CD4-positive, alpha-beta memory T cell (primary cell): ENCODE measurements around the gene REXO5. TPM values are rescaled to one million over a fixed set of nuclear protein-coding genes. Genes with fewer than 3 reads are reported as not detected.

Source experiments
- CTCF ChIA-PET: fragments of 350-600 bp; sonication (Branson Sonifier 250); formaldehyde crosslinking; loops from one replicate; lab custom pipeline; 2021; ENCODE audit warnings: inconsistent platforms; ENCODE audit not compliant: partially characterized antibody; lab: Charles Lee
- POLR2A ChIA-PET: fragments of 350-600 bp; sonication (Branson Sonifier 250); formaldehyde crosslinking; loops from one replicate; lab custom pipeline; 2021; ENCODE audit not compliant: partially characterized antibody; lab: Charles Lee
- DNase-seq, 5 donors: peaks; one replicate each; pipeline versions ENCODE4 v3.0.0 to v3.0.0-alpha.2; 2020 to 2022; ENCODE audit warnings: mixed read lengths in 1 of 5
- H3K27ac ChIP-seq: one replicate; pipeline ENCODE4 v1.7.0; 2013; ENCODE audit warnings: low read depth, low read length
- H3K27me3 ChIP-seq: 2 replicates; pipeline ENCODE4 v1.7.0; 2013; ENCODE audit warnings: mild to moderate bottlenecking, low read length, moderate library complexity; ENCODE audit not compliant: insufficient read depth
- H3K36me3 ChIP-seq: 2 replicates; pipeline ENCODE4 v1.7.0; 2013; ENCODE audit warnings: mild to moderate bottlenecking, low read length, moderate library complexity; ENCODE audit not compliant: insufficient read depth
- H3K4me1 ChIP-seq: 2 replicates; pipeline ENCODE4 v1.7.0; 2013; ENCODE audit warnings: mild to moderate bottlenecking, low read length, moderate library complexity; ENCODE audit not compliant: insufficient read depth
- H3K4me3 ChIP-seq, 2 donors: one replicate each; pipeline ENCODE4 v1.7.0; 2013; ENCODE audit warnings: low read length in 2 of 2, mild to moderate bottlenecking in 1 of 2
- H3K9me3 ChIP-seq, 2 donors: one replicate each; pipeline ENCODE4 v1.7.0; 2013; ENCODE audit warnings: low read length in 2 of 2, control low read depth in 1 of 2; ENCODE audit not compliant: control insufficient read depth in 1 of 2
- H3K27ac Mint-ChIP-seq, 7 donors: one replicate each; pipeline ENCODE4 v1.8.0; 2020 to 2021; ENCODE audit warnings: mixed read lengths in 7 of 7, mild to moderate bottlenecking in 6 of 7, inconsistent platforms in 3 of 7, moderate library complexity in 3 of 7
- H3K27me3 Mint-ChIP-seq, 2 donors: one replicate each; pipeline ENCODE4 v1.8.0; 2020 to 2021; ENCODE audit warnings: mixed read lengths in 2 of 2
- H3K36me3 Mint-ChIP-seq, 2 donors: one replicate each; pipeline ENCODE4 v1.8.0; 2020 to 2021; ENCODE audit warnings: mixed read lengths in 2 of 2, inconsistent platforms in 1 of 2, mild to moderate bottlenecking in 1 of 2
- H3K4me1 Mint-ChIP-seq, 4 donors: one replicate each; pipeline ENCODE4 v1.8.0; 2020 to 2021; ENCODE audit warnings: mixed read lengths in 4 of 4, mild to moderate bottlenecking in 1 of 4
- H3K4me3 Mint-ChIP-seq, 8 donors: one replicate each; pipeline ENCODE4 v1.8.0; 2020 to 2021; ENCODE audit warnings: mixed read lengths in 8 of 8, mild to moderate bottlenecking in 7 of 8, moderate library complexity in 6 of 8, inconsistent platforms in 3 of 8
- H3K9me3 Mint-ChIP-seq, 8 donors: one replicate each; pipeline ENCODE4 v1.8.0; 2020 to 2021; ENCODE audit warnings: mixed read lengths in 8 of 8, mild to moderate bottlenecking in 5 of 8, inconsistent platforms in 3 of 8, moderate library complexity in 1 of 8
- intact Hi-C: fragments of 100-400 bp; cut with micrococcal nuclease; formaldehyde crosslinking; loops from one replicate; pipeline ENCODE4 v1.15.1; 2023
- polyA plus RNA-seq, 2 donors: library from polyadenylated mRNA; unstranded; fragments of 300-500 nt; fragmentation: Illumina TruSeq; gene quantifications; one replicate each; pipeline ENCODE4 v1.2.3, GENCODE V29; 2021
- total RNA-seq, 2 experiments: library from RNA; stranded (reverse); gene quantifications; one replicate each; pipeline ENCODE4 v1.2.3, GENCODE V29; 2021

Gene REXO5
- total RNA-seq (1 to 10 TPM in 1 of 2 experiments, under 1 TPM in 1; 0.53 to 1.1 TPM), polyA plus RNA-seq (under 1 TPM; 0.22 to 0.39 TPM)

DNA sequence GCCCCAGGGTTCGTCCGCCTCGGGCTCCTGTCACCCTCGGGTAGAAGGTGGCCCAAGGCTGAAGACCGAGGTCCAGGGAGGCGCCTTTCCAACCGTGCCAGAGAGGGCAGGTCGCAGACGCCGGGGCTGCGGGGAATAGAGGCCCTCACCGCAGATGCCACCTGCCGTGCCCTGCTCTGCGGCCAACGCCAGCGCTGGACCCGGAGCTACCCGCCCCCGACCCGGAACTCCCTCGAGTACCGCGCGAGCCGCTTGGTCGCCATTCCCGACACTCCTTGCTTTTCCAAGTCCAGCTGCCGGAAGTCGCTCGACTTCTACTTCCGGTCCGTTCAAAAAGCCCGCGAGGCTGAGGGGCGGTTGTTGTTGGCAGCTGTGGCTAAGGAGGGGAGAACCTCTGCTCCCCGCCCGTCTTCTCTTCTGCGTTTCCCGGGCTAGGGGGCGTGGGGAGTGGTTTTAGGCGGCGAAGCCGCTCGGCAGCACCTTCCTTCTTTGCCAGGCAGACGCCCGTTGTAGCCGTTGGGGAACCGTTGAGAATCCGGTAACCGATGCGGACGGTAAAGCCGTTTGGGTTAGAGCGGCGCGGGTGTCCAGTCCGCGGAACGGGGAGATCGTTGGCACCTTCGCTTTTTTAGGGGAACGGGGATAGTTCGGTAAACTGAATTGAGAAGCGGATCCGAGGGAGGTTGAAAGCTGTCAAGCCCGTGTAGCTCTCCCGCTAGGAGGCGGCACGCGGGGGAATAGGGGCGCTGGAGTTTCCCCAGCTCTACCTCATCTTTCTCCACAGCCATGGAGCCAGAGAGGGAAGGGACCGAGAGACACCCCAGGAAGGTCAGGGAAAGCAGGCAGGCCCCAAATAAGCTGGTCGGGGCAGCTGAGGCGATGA is at the start of gene REXO5, which contains the start of gene ERI2:
Gene REXO5 (plus strand): TSS at position 360 of the 883 bp plus-strand sequence. CDS start 427 bp downstream, at position 787.
Gene ERI2 (minus strand): TSS at position 305 of the 883 bp plus-strand sequence. CDS start 42 bp downstream, at position 263.
- Histone ChIP-seq H3K4me1 (peaks cover 10% of the 10 kb centered on the region), H3K9me3 (no peaks in the 10 kb centered on the region), H3K36me3 (no peaks in the 10 kb centered on the region), H3K27me3 (no peaks in the 10 kb centered on the region), H3K27ac (peak within 1 kb of the TSS; percentile 81), H3K4me3 (peak within 1 kb of the TSS; percentile 73 to 80)
- peak; percentile 67 to 84 (median 70) for DNase-seq
- Mint-ChIP-seq H3K4me1 (peaks cover 3 to 27% (median 16%) of the 10 kb centered on the region in 4 donors), H3K9me3 (no peaks in the 10 kb centered on the region), H3K27ac (peak within 1 kb of the TSS; percentile 93 to 98 (median 95)), H3K4me3 (peak within 1 kb of the TSS; percentile 96 to 100 (median 99)), H3K36me3 (peaks cover 0 to 5% of the 10 kb centered on the region in 2 donors), H3K27me3 (no peaks in the 10 kb centered on the region)
- ChIA-PET POLR2A (interaction anchor here (0.8 to 1.8 kb wide), 8 partner anchors 8 to 1739 kb away, joined by 3 to 16 read pairs (median 4); partner anchors contain the start of genes COQ7, DCUN1D3, LYRM1 and THUMPD1), CTCF (interaction anchor here (0.9 to 3.9 kb wide), 9 partner anchors 9 to 69 kb away, joined by 3 to 15 read pairs (median 4); no protein-coding TSS in a partner anchor)
- intact Hi-C loops = loop anchor here (1.0 to 10.0 kb wide), 4 partner anchors 38 to 98 kb away; partner anchors contain the start of genes ACSM3, DCUN1D3, LYRM1 and THUMPD1

- H3K27ac Mint-ChIP-seq = no peak overlapping the region
- ChIA-PET CTCF (no interaction called here), POLR2A (interaction anchor here (4.9 kb wide), 1 partner anchor 19 kb away, joined by 32 read pairs; the partner anchor contains the start of gene THUMPD1)
- peaks cover 20% of the 10 kb centered on the region for H3K4me1 ChIP-seq
- H3K27me3 ChIP-seq = no peaks in the 10 kb centered on the region
- peaks cover 0 to 11% (median 5%) of the 10 kb centered on the region in 8 donors for H3K9me3 Mint-ChIP-seq
- no peak for DNase-seq
- H3K9me3 ChIP-seq = no peaks in the 10 kb centered on the region
- intact Hi-C loops = loop anchor here (5.0 kb wide), 1 partner anchor 142 kb away; the partner anchor contains the start of genes DCUN1D3 and LYRM1
- no peak overlapping the region for H3K4me3 Mint-ChIP-seq
- H3K4me3 ChIP-seq = no peak overlapping the region
- no peaks in the 10 kb centered on the region for H3K36me3 ChIP-seq
- H3K27me3 Mint-ChIP-seq = no peaks in the 10 kb centered on the region
- H3K36me3 Mint-ChIP-seq = peaks cover 9 to 18% of the 10 kb centered on the region in 2 donors
- H3K27ac ChIP-seq = no peak overlapping the region
- H3K4me1 Mint-ChIP-seq = peaks cover 12 to 34% (median 24%) of the 10 kb centered on the region in 4 donors
These were observed 46.0 kb upstream of the REXO5 start for GRCh38 chr16:20760346-20760745.

- no peaks in the 10 kb centered on the region for H3K27me3 Mint-ChIP-seq
- ChIA-PET CTCF (no interaction called here), POLR2A (interaction anchor here (4.9 kb wide), 1 partner anchor 20 kb away, joined by 32 read pairs; the partner anchor contains the start of gene THUMPD1)
- Histone ChIP-seq H3K27me3 (no peaks in the 10 kb centered on the region), H3K9me3 (no peaks in the 10 kb centered on the region), H3K27ac (no peak overlapping the region), H3K36me3 (no peaks in the 10 kb centered on the region), H3K4me3 (no peak overlapping the region), H3K4me1 (peaks cover 20% of the 10 kb centered on the region)
- no peak for DNase-seq
- peaks cover 12 to 34% (median 24%) of the 10 kb centered on the region in 4 donors for H3K4me1 Mint-ChIP-seq
- peaks cover 9 to 18% of the 10 kb centered on the region in 2 donors for H3K36me3 Mint-ChIP-seq
- H3K4me3 Mint-ChIP-seq = peak overlapping the region in 1 of 8 donors; percentile 5
- H3K9me3 Mint-ChIP-seq = peaks cover 0 to 11% (median 5%) of the 10 kb centered on the region in 8 donors
- intact Hi-C loops = loop anchor here (5.0 kb wide), 1 partner anchor 141 kb away; the partner anchor contains the start of genes DCUN1D3 and LYRM1
- no peak overlapping the region for H3K27ac Mint-ChIP-seq
These were observed 45.2 kb upstream of the REXO5 start for GRCh38 chr16:20761175-20761574.

GRCh38 chr16:20762404-20763123 is 43.8 kb upstream of the REXO5 start:
- peaks cover 9 to 18% of the 10 kb centered on the region in 2 donors for H3K36me3 Mint-ChIP-seq
- H3K27me3 Mint-ChIP-seq = no peaks in the 10 kb centered on the region
- CTCF ChIA-PET = interaction anchor here (0.6 to 0.9 kb wide), 2 partner anchors 22 to 866 kb away, joined by 3 to 4 read pairs; no protein-coding TSS in a partner anchor
- peaks cover 20% of the 10 kb centered on the region for H3K4me1 ChIP-seq
- H3K36me3 ChIP-seq = no peaks in the 10 kb centered on the region
- no peak overlapping the region for H3K4me3 ChIP-seq
- POLR2A ChIA-PET = interaction anchor here (4.9 kb wide), 1 partner anchor 21 kb away, joined by 32 read pairs; the partner anchor contains the start of gene THUMPD1
- no peaks in the 10 kb centered on the region for H3K9me3 ChIP-seq
- intact Hi-C loops = loop anchor here (1.0 to 5.0 kb wide), 2 partner anchors 21 to 140 kb away; partner anchors contain the start of genes DCUN1D3, LYRM1 and THUMPD1
- peak overlapping the region; percentile 64 for H3K27ac ChIP-seq
- no peaks in the 10 kb centered on the region for H3K27me3 ChIP-seq
- H3K9me3 Mint-ChIP-seq = peaks cover 0 to 11% (median 4%) of the 10 kb centered on the region in 8 donors
- H3K4me3 Mint-ChIP-seq = peak overlapping the region; percentile 88 to 97 (median 94)
- peaks cover 12 to 34% (median 24%) of the 10 kb centered on the region in 4 donors for H3K4me1 Mint-ChIP-seq
- peak overlapping the region in 6 of 7 donors; percentile 80 to 99 (median 98) for H3K27ac Mint-ChIP-seq
- DNase-seq = no peak

GRCh38 chr16:20763461-20764232 is 42.7 kb upstream of the REXO5 start, which contains the start of gene ACSM3:
ACSM3 (plus strand) TSS chr16:20764014; CDS start chr16:20770035, 6,021 bp downstream.
- ChIA-PET CTCF (interaction anchor here (0.6 to 1.3 kb wide), 3 partner anchors 23 to 867 kb away, joined by 3 to 4 read pairs (median 3); no protein-coding TSS in a partner anchor), POLR2A (interaction anchor here (0.6 to 4.9 kb wide), 7 partner anchors 13 to 824 kb away, joined by 3 to 32 read pairs (median 4); partner anchors contain the start of genes DCUN1D3, LYRM1 and THUMPD1)
- peaks cover 9 to 18% of the 10 kb centered on the region in 2 donors for H3K36me3 Mint-ChIP-seq
- intact Hi-C loops = loop anchor here (1.0 to 5.0 kb wide), 3 partner anchors 22 to 139 kb away; partner anchors contain the start of genes DCUN1D3, ERI2, LYRM1 and REXO5
- H3K9me3 ChIP-seq = no peaks in the 10 kb centered on the region
- no peaks in the 10 kb centered on the region for H3K27me3 Mint-ChIP-seq
- peak within 1 kb of the TSS; percentile 88 to 97 (median 94) for H3K4me3 Mint-ChIP-seq
- DNase-seq = peak; percentile 76 to 84 (median 80)
- H3K4me3 ChIP-seq = peak within 1 kb of the TSS; percentile 49
- peak within 1 kb of the TSS; percentile 80 to 99 (median 97) for H3K27ac Mint-ChIP-seq
- H3K9me3 Mint-ChIP-seq = peaks cover 0 to 11% (median 2%) of the 10 kb centered on the region in 8 donors
- H3K27ac ChIP-seq = peak within 1 kb of the TSS; percentile 64
- H3K4me1 ChIP-seq = peaks cover 20% of the 10 kb centered on the region
- no peaks in the 10 kb centered on the region for H3K27me3 ChIP-seq
- H3K4me1 Mint-ChIP-seq = peaks cover 12 to 34% (median 24%) of the 10 kb centered on the region in 4 donors
- H3K36me3 ChIP-seq = no peaks in the 10 kb centered on the region
